SH-SY5Y (cell line): ENCODE measurements around the gene HOXA11.

Experiments used
- GATA2 ChIP-seq: IDR thresholded peaks from 2 replicates; pipeline ENCODE4 v1.6.1; 2011; ENCODE audit warnings: mild to moderate bottlenecking, low read depth, low read length
- GATA3 ChIP-seq: IDR thresholded peaks from 2 replicates; pipeline ENCODE4 v1.6.1; 2011; ENCODE audit warnings: low read depth, mild to moderate bottlenecking, low read length, moderate library complexity

DNA sequence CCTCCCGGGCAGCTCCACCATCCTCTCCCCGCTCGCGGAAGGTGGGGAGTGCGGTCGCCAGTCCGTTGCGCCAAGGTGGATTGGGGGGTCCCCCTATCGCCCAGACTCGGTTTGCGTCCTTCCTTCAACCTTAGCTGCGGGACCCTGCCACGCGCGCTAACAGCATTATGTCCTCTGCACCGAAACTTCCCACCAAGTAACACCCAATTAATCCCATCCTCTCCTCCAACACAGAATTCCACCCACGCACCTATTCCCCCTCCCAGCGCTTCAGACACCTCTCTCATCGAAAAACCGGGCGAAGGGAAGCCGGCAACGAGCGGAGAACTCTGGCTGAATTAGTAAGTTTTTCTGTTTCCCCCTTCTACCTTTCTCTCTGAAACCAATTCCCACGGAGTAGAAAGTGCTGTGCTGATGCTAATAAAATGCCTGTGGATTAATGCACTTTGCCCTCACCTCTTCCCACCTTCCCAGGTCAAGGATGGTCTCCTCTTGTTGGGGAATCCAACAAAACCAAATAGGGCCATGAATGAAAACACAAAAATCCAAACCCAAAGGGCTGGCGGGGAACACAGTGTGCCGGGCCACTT, 33.6 kb downstream of the HOXA11 start:
- TF ChIP-seq GATA2: no peak
- TF ChIP-seq GATA3: no peak
